GM12878 (cell line): ENCODE measurements around the gene OR51E2. TPM values are rescaled to one million over a fixed set of nuclear protein-coding genes. Genes with fewer than 3 reads are reported as not detected.

Experiments
- ATAC-seq: fragments of 200-7000 bp; cut with Tn5 transposase; 3 replicates; pipeline ENCODE4 v1.9.1; 2020; ENCODE audit warnings: mild to moderate bottlenecking, moderate library complexity
- BruUV-seq: library from RNA; stranded (reverse); fragments of 400-500 nt; replicated peaks from 2 replicates; lab custom pipeline; 2021; lab: Mats Ljungman, UMichigan
- CTCF ChIA-PET: fragments of 300-600 bp; sonication (Branson Sonifier 250); formaldehyde crosslinking; extraction: SDS; loops from one replicate; lab custom pipeline; 2021; ENCODE audit warnings: inconsistent platforms; lab: Yijun Ruan, JAX
- POLR2A ChIA-PET: fragments of 350-600 bp; formaldehyde crosslinking; extraction: SDS; loops from one replicate; lab custom pipeline; 2021; ENCODE audit warnings: inconsistent platforms; lab: Charles Lee
- RAD21 ChIA-PET: fragments of 300-600 bp; sonication (Branson Sonifier 250); formaldehyde crosslinking; loops from one replicate; lab custom pipeline; 2023; ENCODE audit warnings: antibody characterized with exemption; ENCODE audit not compliant: unreplicated experiment; lab: Charles Lee
- SMC1A ChIA-PET: fragments of 300-600 bp; sonication (Branson Sonifier 250); formaldehyde crosslinking; loops from one replicate; lab custom pipeline; 2023; ENCODE audit not compliant: unreplicated experiment, uncharacterized antibody; lab: Charles Lee
- DNase-seq: peaks from one replicate; pipeline ENCODE4 v3.0.0-alpha.2; 2011; ENCODE audit warnings: low read depth, low spot score
- FAIRE-seq: peaks from 3 replicates; lab custom pipeline; 2011; peaks lifted over from hg19 to GRCh38; lab: Jason Lieb, UNC
- H2AFZ ChIP-seq: 2 replicates; pipeline ENCODE4 v1.6.0; 2011; ENCODE audit warnings: low read depth, low read length, control low read depth; ENCODE audit not compliant: control insufficient read depth
- H3K27ac ChIP-seq: 2 replicates; pipeline ENCODE4 v1.5.1; 2011; ENCODE audit warnings: control low read depth; ENCODE audit not compliant: control insufficient read depth, insufficient read depth
- H3K27me3 ChIP-seq, 2 experiments: replicated peaks in 1 of 2; 2 replicates each; pipeline versions ENCODE4 v1.6.0 to v1.6.1; 2011; ENCODE audit warnings: low read length in 1 of 2; ENCODE audit not compliant: control insufficient read depth in 2 of 2, insufficient read depth in 2 of 2
- H3K36me3 ChIP-seq, 2 experiments: 2 replicates each; pipeline ENCODE4 v1.5.1; 2011; ENCODE audit warnings: low read length in 1 of 2; ENCODE audit not compliant: control insufficient read depth in 2 of 2, insufficient read depth in 2 of 2
- H3K4me1 ChIP-seq: 2 replicates; pipeline ENCODE4 v1.6.1; 2011; ENCODE audit warnings: mild to moderate bottlenecking, low read length, moderate library complexity, mixed read lengths; ENCODE audit not compliant: control insufficient read depth, insufficient read depth
- H3K4me2 ChIP-seq: 2 replicates; pipeline ENCODE4 v1.6.0; 2011; ENCODE audit warnings: control low read depth; ENCODE audit not compliant: control insufficient read depth, insufficient read depth
- H3K4me3 ChIP-seq: fragments of 200-600 bp; sonication (generic); 2 replicates; pipeline ENCODE4 v1.5.1; 2016
- H3K79me2 ChIP-seq: 2 replicates; pipeline ENCODE4 v1.6.0; 2011; ENCODE audit warnings: low read length; ENCODE audit not compliant: control insufficient read depth, insufficient read depth
- H3K9ac ChIP-seq: 2 replicates; pipeline ENCODE4 v1.8.0; 2011; ENCODE audit warnings: low read length, control low read depth, mixed read lengths; ENCODE audit not compliant: control insufficient read depth, insufficient read depth
- H3K9me3 ChIP-seq: replicated peaks from 3 replicates; pipeline ENCODE4 v1.5.1; 2011; ENCODE audit warnings: mild to moderate bottlenecking, low read length; ENCODE audit not compliant: control insufficient read depth, insufficient read depth
- H4K20me1 ChIP-seq: 2 replicates; pipeline ENCODE4 v1.6.0; 2011; ENCODE audit not compliant: control insufficient read depth, insufficient read depth
- CBX3 ChIP-seq: fragments of 200-600 bp; sonication (generic); IDR thresholded peaks from 2 replicates; pipeline ENCODE4 v1.6.1; 2016; ENCODE audit warnings: low read depth, borderline replicate concordance
- CBX5 ChIP-seq: sonication (generic); IDR thresholded peaks from 2 replicates; pipeline ENCODE4 v1.6.1; 2016; ENCODE audit warnings: low read depth, moderate library complexity, mild to moderate bottlenecking, inconsistent platforms
- CEBPB ChIP-seq, 2 experiments: fragments of 150-350 bp in 1 of 2; IDR thresholded peaks; 2 replicates each; pipeline ENCODE4 v1.6.1; 2012 to 2014; ENCODE audit warnings: low read depth in 2 of 2, low read length in 2 of 2, borderline replicate concordance in 1 of 2, inconsistent platforms in 1 of 2
- CHD1 ChIP-seq: IDR thresholded peaks from 2 replicates; pipeline ENCODE4 v1.6.1; 2012; ENCODE audit warnings: low read depth, low read length, improper control_type of control experiment
- ESRRA ChIP-seq: IDR thresholded peaks from 2 replicates; pipeline ENCODE4 v1.6.1; 2012; ENCODE audit warnings: mild to moderate bottlenecking, low read length, improper control_type of control experiment
- FOXM1 ChIP-seq: IDR thresholded peaks from 2 replicates; pipeline ENCODE4 v1.6.1; 2012; ENCODE audit warnings: low read depth, mild to moderate bottlenecking, inconsistent platforms, low read length, moderate library complexity
- MXI1 ChIP-seq: fragments of 150-350 bp; IDR thresholded peaks from 2 replicates; pipeline ENCODE4 v1.6.1; 2011; ENCODE audit warnings: low read depth, mild to moderate bottlenecking, inconsistent platforms, low read length, improper control_type of control experiment
- MYC ChIP-seq: IDR thresholded peaks from 2 replicates; pipeline ENCODE4 v1.6.1; 2011; ENCODE audit warnings: mild to moderate bottlenecking, low read length, moderate library complexity, inconsistent platforms; ENCODE audit not compliant: insufficient read depth, insufficient replicate concordance, insufficient read length, severe bottlenecking
- NBN ChIP-seq: fragments of 450-650 bp; IDR thresholded peaks from 2 replicates; pipeline ENCODE4 v1.6.1; 2016
- RAD51 ChIP-seq: fragments of 450-650 bp; IDR thresholded peaks from 2 replicates; pipeline ENCODE4 v1.6.1; 2016; ENCODE audit warnings: moderate library complexity, mild to moderate bottlenecking, inconsistent platforms
- RELA ChIP-seq: fragments of 450-650 bp; IDR thresholded peaks from 2 replicates; pipeline ENCODE4 v1.8.0; 2014; ENCODE audit warnings: borderline replicate concordance; ENCODE audit not compliant: partially characterized antibody
- RUNX3 ChIP-seq: IDR thresholded peaks from 2 replicates; pipeline ENCODE4 v1.6.1; 2012; ENCODE audit warnings: low read length, inconsistent platforms
- SPI1 ChIP-seq: IDR thresholded peaks from 2 replicates; pipeline ENCODE4 v1.6.1; 2011; ENCODE audit warnings: low read depth, mild to moderate bottlenecking, low read length, moderate library complexity, borderline replicate concordance; ENCODE audit not compliant: insufficient read depth
- SRF ChIP-seq, 2 experiments: IDR thresholded peaks; 2 replicates each; pipeline ENCODE4 v1.6.1; 2011; ENCODE audit warnings: low read depth in 2 of 2, low read length in 2 of 2, mild to moderate bottlenecking in 1 of 2, moderate library complexity in 1 of 2
- TCF3 ChIP-seq: IDR thresholded peaks from 2 replicates; pipeline ENCODE4 v1.6.1; 2012; ENCODE audit warnings: low read depth, mild to moderate bottlenecking, low read length, borderline replicate concordance; ENCODE audit not compliant: insufficient read depth
- YBX1 ChIP-seq: fragments of 450-650 bp; IDR thresholded peaks from 2 replicates; pipeline ENCODE4 v1.6.1; 2016; ENCODE audit warnings: antibody characterized with exemption
- ZNF622 ChIP-seq: fragments of 450-650 bp; IDR thresholded peaks from 2 replicates; pipeline ENCODE4 v1.6.1; 2017; ENCODE audit warnings: mild to moderate bottlenecking, inconsistent platforms
- ZZZ3 ChIP-seq: IDR thresholded peaks from 2 replicates; pipeline ENCODE4 v1.6.1; 2011; ENCODE audit warnings: low read depth; ENCODE audit not compliant: control insufficient read depth, insufficient read length
- WGBS: methylation state at CpG from one replicate; pipeline ENCODE4 v1.1.6; 2016; ENCODE audit warnings: low lambda C conversion rate; ENCODE audit not compliant: insufficient replicate concordance, insufficient coverage; ENCODE audit errors: missing lambda C conversion rate; 5-methylcytosine and 5-hydroxymethylcytosine counted together
- in situ Hi-C: fragments of 300-500 bp; cut with MboI; formaldehyde crosslinking; loops from 9 replicates; pipeline ENCODE4 v1.14.3; 2018; ENCODE audit warnings: mixed read lengths
- intact Hi-C: fragments of 100-400 bp; cut with micrococcal nuclease; formaldehyde crosslinking; loops from one replicate; pipeline ENCODE4 v1.14.2; 2022; ENCODE audit not compliant: unreplicated experiment
- polyA plus RNA-seq, 11 experiments: library from polyadenylated mRNA; depleted of rRNA in 4 of 11; unstranded in 6 of 11; stranded (reverse) in 5 of 11; fragments of >200 nt; fragmentation: Nextera tagmentation in 4 of 11; fragmentation: Illumina TruSeq in 1 of 11; extraction: Ambion mirVana in 4 of 11; extraction: Trizol in 1 of 11; gene quantifications; 1 replicate in 1 of 11; 2 replicates in 10 of 11; pipeline versions ENCODE4 v1.2.1 to v1.2.3, GENCODE V29; 2011 to 2016; ENCODE audit warnings: inconsistent platforms in 2 of 11, missing spikeins in 2 of 11, low read depth in 1 of 11
- total RNA-seq, 4 experiments: library from RNA; depleted of rRNA in 3 of 4; stranded (reverse); fragments of >200 nt in 3 of 4; fragmentation: Illumina TruSeq in 1 of 4; extraction: Trizol in 1 of 4; gene quantifications; 2 replicates each; pipeline versions ENCODE4 v1.2.1 to v1.2.3, GENCODE V29; 2013 to 2021

Gene OR51E2
- total and polyA plus RNA-seq, 10 of the 15 experiments (the other 5 are each of a cell fraction or from before 2014, with no cell fraction given) = not detected

GRCh38 chr11:4714300-4714699 lies 16.6 kb upstream of the OR51E2 start:
- H3K9ac ChIP-seq = no peak overlapping the region
- no peak overlapping the region for H3K4me3 ChIP-seq
- H3K36me3 ChIP-seq = no peaks in the 10 kb centered on the region
- H3K27me3 ChIP-seq = no peaks in the 10 kb centered on the region
- no peaks in the 10 kb centered on the region for H4K20me1 ChIP-seq
- RAD21 ChIA-PET = no interaction called here
- H2AFZ ChIP-seq = no peak overlapping the region
- H3K79me2 ChIP-seq = no peaks in the 10 kb centered on the region
- POLR2A ChIA-PET = no interaction called here
- ATAC-seq (no peak), FAIRE-seq (no peak), DNase-seq (no peak)
- H3K9me3 ChIP-seq = no peaks in the 10 kb centered on the region
- SMC1A ChIA-PET = interaction anchor here (1.2 kb wide), 1 partner anchor 24 kb away, joined by 3 read pairs; no protein-coding TSS in a partner anchor
- BruUV-seq = no TSS peak
- H3K4me2 ChIP-seq = no peak overlapping the region
- intact Hi-C loops (no loop called here), in situ Hi-C loops (no loop called here)
- no peak overlapping the region for H3K27ac ChIP-seq
- H3K4me1 ChIP-seq = no peaks in the 10 kb centered on the region
- TF ChIP-seq RELA (no peak), RAD51 (peak; percentile 18; the same call in 1 of the 2 replicates)
- TF ChIP-seq, all 136 proteins: peak for 1
- 37% methylated on average over 5 of the region's 5 CpGs for WGBS
- CTCF ChIA-PET = no interaction called here

- no peak overlapping the region for H3K4me3 ChIP-seq
- H3K27ac ChIP-seq = no peak overlapping the region
- H3K4me2 ChIP-seq = no peak overlapping the region
- ChIA-PET RAD21 (no interaction called here), CTCF (interaction anchor here (0.7 kb wide), 1 partner anchor 289 kb away, joined by 4 read pairs; no protein-coding TSS in a partner anchor), SMC1A (interaction anchor here (1.2 kb wide), 1 partner anchor 23 kb away, joined by 3 read pairs; no protein-coding TSS in a partner anchor), POLR2A (no interaction called here)
- no peak for FAIRE-seq
- no peak for DNase-seq
- no peaks in the 10 kb centered on the region for H3K79me2 ChIP-seq
- in situ Hi-C loops = no loop called here
- no peaks in the 10 kb centered on the region for H3K27me3 ChIP-seq
- H3K9me3 ChIP-seq = no peaks in the 10 kb centered on the region
- ATAC-seq = no peak
- H4K20me1 ChIP-seq = no peaks in the 10 kb centered on the region
- intact Hi-C loops = no loop called here
- WGBS = 0% methylated on average over 1 of the region's 1 CpG
- no peaks in the 10 kb centered on the region for H3K4me1 ChIP-seq
- no TSS peak for BruUV-seq
- no peak overlapping the region for H3K9ac ChIP-seq
- H2AFZ ChIP-seq = no peak overlapping the region
- no peaks in the 10 kb centered on the region for H3K36me3 ChIP-seq
- no peak for TF ChIP-seq CHD1
- TF ChIP-seq FOXM1 = no peak
- no peak for TF ChIP-seq NBN
- TF ChIP-seq TCF3 = no peak
- no peak for TF ChIP-seq SPI1
- TF ChIP-seq ZZZ3 = no peak
- no peak for TF ChIP-seq MXI1
- TF ChIP-seq YBX1 = no peak
- TF ChIP-seq SRF (IDR thresholded peaks at IDR 0.05; ENCODE audit: low read depth in 2 of 2, low read length in 2 of 2) = no peak
- no peak for TF ChIP-seq RUNX3
- no peak for TF ChIP-seq CEBPB (IDR thresholded peaks at IDR 0.05; ENCODE audit: borderline replicate concordance in 1 of 2, low read depth in 2 of 2, low read length in 2 of 2)
- no peak for TF ChIP-seq ZNF622
- no peak for TF ChIP-seq CBX5
- TF ChIP-seq CBX3 = no peak
- no peak for TF ChIP-seq ESRRA
- no peak for TF ChIP-seq MYC
These were observed 15.6 kb upstream of the OR51E2 start for GRCh38 chr11:4713241-4713640.
